PC-3 (cell line): ENCODE measurements around the gene ZSWIM1. TPM values are rescaled to one million over a fixed set of nuclear protein-coding genes. Genes with fewer than 3 reads are reported as not detected.

Experiments used
- ATAC-seq: fragments of 200-7000 bp; cut with Tn5 transposase; 2 replicates; pipeline ENCODE4 v1.9.1; 2020; ENCODE audit warnings: mild to moderate bottlenecking, moderate library complexity
- BruUV-seq: library from RNA; stranded (reverse); fragments of 400-500 nt; replicated peaks from 2 replicates; lab custom pipeline; 2021; lab: Mats Ljungman, UMichigan
- CTCF ChIA-PET: fragments of 300-600 bp; sonication (Branson Sonifier 250); formaldehyde crosslinking; loops from one replicate; lab custom pipeline; 2022; ENCODE audit warnings: antibody characterized with exemption; lab: Charles Lee
- POLR2A ChIA-PET: fragments of 300-600 bp; sonication (Branson Sonifier 250); formaldehyde crosslinking; loops from one replicate; lab custom pipeline; 2022; ENCODE audit warnings: antibody characterized with exemption; ENCODE audit not compliant: unreplicated experiment; lab: Charles Lee
- DNase-seq: peaks from one replicate; pipeline ENCODE4 v3.0.0-alpha.2; 2015
- H2AFZ ChIP-seq: fragments of 300-600 bp; sonication (generic); 2 replicates; pipeline ENCODE4 v1.6.0; 2016; ENCODE audit warnings: antibody characterized with exemption, low read length
- H3F3A ChIP-seq: fragments of 300-600 bp; sonication (generic); one replicate; pipeline ENCODE4 v1.6.0; 2017; ENCODE audit warnings: antibody characterized with exemption, low read length, control low read depth, mild to moderate bottlenecking; ENCODE audit not compliant: unreplicated experiment
- H3K27ac ChIP-seq: fragments of 300-600 bp; sonication (generic); 2 replicates; pipeline ENCODE4 v1.5.1; 2016; ENCODE audit warnings: mild to moderate bottlenecking, low read length
- H3K27me3 ChIP-seq: fragments of 300-600 bp; sonication (generic); 2 replicates; pipeline ENCODE4 v1.6.1; 2016; ENCODE audit warnings: low read length, mixed read lengths
- H3K36me3 ChIP-seq: fragments of 300-600 bp; sonication (generic); 2 replicates; pipeline ENCODE4 v1.6.1; 2016; ENCODE audit warnings: low read depth, mixed run types, low read length, mixed read lengths
- H3K4me1 ChIP-seq: fragments of 300-600 bp; sonication (generic); 2 replicates; pipeline ENCODE4 v1.5.1; 2016; ENCODE audit warnings: low read length; ENCODE audit not compliant: insufficient read depth
- H3K4me2 ChIP-seq: fragments of 300-600 bp; sonication (generic); 2 replicates; pipeline ENCODE4 v1.6.0; 2016; ENCODE audit warnings: low read length
- H3K4me3 ChIP-seq: fragments of 300-600 bp; sonication (generic); 2 replicates; pipeline ENCODE4 v1.5.1; 2016; ENCODE audit warnings: mild to moderate bottlenecking, low read length, mixed read lengths
- H3K79me2 ChIP-seq: fragments of 300-600 bp; sonication (generic); 2 replicates; pipeline ENCODE4 v1.6.1; 2017; ENCODE audit warnings: low read length, mixed read lengths
- H3K9ac ChIP-seq: fragments of 300-600 bp; sonication (generic); 2 replicates; pipeline ENCODE4 v1.6.0; 2016; ENCODE audit warnings: mild to moderate bottlenecking, low read length
- H3K9me2 ChIP-seq: fragments of 300-600 bp; sonication (generic); replicated peaks from 2 replicates; pipeline ENCODE4 v1.6.1; 2016; ENCODE audit warnings: mixed run types, low read length, mixed read lengths
- H3K9me3 ChIP-seq: fragments of 300-600 bp; sonication (generic); 2 replicates; pipeline ENCODE4 v1.6.1; 2016; ENCODE audit warnings: low read length, mixed read lengths
- H4K20me1 ChIP-seq: fragments of 300-600 bp; sonication (generic); 2 replicates; pipeline ENCODE4 v1.6.1; 2016; ENCODE audit warnings: low read length, mixed read lengths
- EZH2 ChIP-seq: fragments of 300-600 bp; sonication (generic); IDR thresholded peaks from one replicate; pipeline ENCODE4 v1.6.1; 2017; ENCODE audit warnings: antibody characterized with exemption, mild to moderate bottlenecking, low read length; ENCODE audit not compliant: unreplicated experiment
- EZH2phosphoT487 ChIP-seq: fragments of 300-600 bp; sonication (generic); IDR thresholded peaks from 2 replicates; pipeline ENCODE4 v1.6.1; 2018; ENCODE audit warnings: mild to moderate bottlenecking, antibody characterized with exemption, low read length, borderline replicate concordance
- intact Hi-C: fragments of 100-400 bp; cut with micrococcal nuclease; formaldehyde crosslinking; loops from 2 replicates; pipeline ENCODE4 v1.9.0; 2023
- total RNA-seq: library from RNA; depleted of rRNA; stranded (reverse); fragments of >200 nt; gene quantifications from 2 replicates; pipeline ENCODE4 v1.2.3, GENCODE V29; 2014
- TF ChIP-seq, protein P1 (sequence below): fragments of 300-600 bp; sonication (generic); conservative IDR thresholded peaks from 2 replicates; pipeline ENCODE4 v1.5.1; 2017; ENCODE audit warnings: antibody characterized with exemption, low read depth, mild to moderate bottlenecking, low read length

The ZSWIM1 gene
- total RNA-seq, 1 experiment from 2014 or later = 16.3 TPM

DNA sequence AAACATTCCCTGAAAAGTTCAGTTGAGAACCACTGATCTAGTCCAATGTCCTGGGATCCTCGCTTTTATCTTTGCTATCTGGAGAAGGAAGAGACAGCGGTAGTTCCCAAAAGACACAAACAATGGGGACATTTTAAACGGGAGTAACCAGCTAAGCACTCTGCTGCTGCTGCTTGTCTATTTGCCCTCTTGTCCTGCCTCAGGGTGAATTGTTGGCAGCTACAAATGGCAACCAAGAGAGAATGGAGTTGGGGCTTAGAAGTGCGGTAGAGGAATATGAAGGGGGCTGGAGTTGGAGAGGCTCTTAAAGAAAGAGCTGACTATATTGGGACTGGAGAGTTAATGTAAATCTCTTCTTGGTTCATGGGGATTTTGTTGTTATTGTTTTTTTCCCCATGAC is 6.5 kb upstream of the ZSWIM1 start:
- no peaks in the 10 kb centered on the region for H3K79me2 ChIP-seq
- H3K4me3 ChIP-seq = no peak overlapping the region
- no peak overlapping the region for H2AFZ ChIP-seq
- H3K36me3 ChIP-seq = no peaks in the 10 kb centered on the region
- no peaks in the 10 kb centered on the region for H3K9me2 ChIP-seq
- H3K27ac ChIP-seq = no peak overlapping the region
- H3K9ac ChIP-seq = no peak overlapping the region
- no peaks in the 10 kb centered on the region for H3K27me3 ChIP-seq
- intact Hi-C loops = no loop called here
- ChIA-PET CTCF (no interaction called here), POLR2A (no interaction called here)
- no peaks in the 10 kb centered on the region for H4K20me1 ChIP-seq
- DNase-seq (no peak), ATAC-seq (no peak)
- H3F3A ChIP-seq = no peaks in the 10 kb centered on the region
- H3K9me3 ChIP-seq = no peaks in the 10 kb centered on the region
- TF ChIP-seq EZH2 (no peak), EZH2phosphoT487 (no peak)
- TF ChIP-seq, protein P1, sequence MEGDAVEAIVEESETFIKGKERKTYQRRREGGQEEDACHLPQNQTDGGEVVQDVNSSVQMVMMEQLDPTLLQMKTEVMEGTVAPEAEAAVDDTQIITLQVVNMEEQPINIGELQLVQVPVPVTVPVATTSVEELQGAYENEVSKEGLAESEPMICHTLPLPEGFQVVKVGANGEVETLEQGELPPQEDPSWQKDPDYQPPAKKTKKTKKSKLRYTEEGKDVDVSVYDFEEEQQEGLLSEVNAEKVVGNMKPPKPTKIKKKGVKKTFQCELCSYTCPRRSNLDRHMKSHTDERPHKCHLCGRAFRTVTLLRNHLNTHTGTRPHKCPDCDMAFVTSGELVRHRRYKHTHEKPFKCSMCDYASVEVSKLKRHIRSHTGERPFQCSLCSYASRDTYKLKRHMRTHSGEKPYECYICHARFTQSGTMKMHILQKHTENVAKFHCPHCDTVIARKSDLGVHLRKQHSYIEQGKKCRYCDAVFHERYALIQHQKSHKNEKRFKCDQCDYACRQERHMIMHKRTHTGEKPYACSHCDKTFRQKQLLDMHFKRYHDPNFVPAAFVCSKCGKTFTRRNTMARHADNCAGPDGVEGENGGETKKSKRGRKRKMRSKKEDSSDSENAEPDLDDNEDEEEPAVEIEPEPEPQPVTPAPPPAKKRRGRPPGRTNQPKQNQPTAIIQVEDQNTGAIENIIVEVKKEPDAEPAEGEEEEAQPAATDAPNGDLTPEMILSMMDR = no peak
- H3K4me1 ChIP-seq = peaks cover 22% of the 10 kb centered on the region
- H3K4me2 ChIP-seq = no peak overlapping the region
- BruUV-seq = no TSS peak

DNA sequence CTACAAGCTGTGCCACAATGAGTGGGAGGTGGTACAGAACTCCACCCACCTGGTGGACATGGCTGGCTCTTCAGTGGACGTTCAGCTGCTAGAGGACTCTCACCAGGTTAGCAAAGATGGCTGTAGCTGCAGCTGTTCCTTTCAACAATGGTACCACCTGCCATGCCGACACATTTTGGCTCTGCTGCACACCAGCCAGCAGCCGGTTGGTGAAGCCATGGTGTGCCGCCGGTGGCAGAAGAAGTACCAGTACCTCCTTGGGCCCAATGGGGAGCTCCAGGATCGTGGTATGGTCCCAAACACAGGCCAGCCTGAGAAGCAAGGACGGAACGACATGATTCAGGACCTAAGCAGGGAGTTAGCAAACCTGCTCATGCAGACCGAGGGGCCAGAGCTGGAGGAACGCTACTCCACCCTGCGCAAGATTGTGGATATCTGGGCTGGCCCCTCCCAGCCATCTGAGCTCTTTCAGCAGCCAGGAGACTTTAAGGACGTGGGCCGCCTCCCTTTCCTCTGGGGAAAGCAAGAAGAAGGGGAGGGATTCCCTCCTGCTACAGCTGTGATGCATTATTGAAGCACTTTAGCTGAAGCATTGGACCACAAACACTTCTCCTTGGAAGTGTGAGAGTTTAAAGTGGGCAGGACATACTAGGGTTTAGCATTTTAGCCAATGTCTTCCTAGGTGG is 2.8 kb upstream of the ZSWIM1 start:
- H4K20me1 ChIP-seq = no peaks in the 10 kb centered on the region
- ChIA-PET CTCF (no interaction called here), POLR2A (no interaction called here)
- intact Hi-C loops = no loop called here
- no peak overlapping the region for H3K27ac ChIP-seq
- peaks cover 21% of the 10 kb centered on the region for H3K79me2 ChIP-seq
- H3F3A ChIP-seq = no peaks in the 10 kb centered on the region
- H3K36me3 ChIP-seq = peaks cover 8% of the 10 kb centered on the region
- H3K9me2 ChIP-seq = no peaks in the 10 kb centered on the region
- no peaks in the 10 kb centered on the region for H3K27me3 ChIP-seq
- BruUV-seq = no TSS peak
- no peak overlapping the region for H3K4me3 ChIP-seq
- no peak for DNase-seq
- no peak overlapping the region for H3K9ac ChIP-seq
- TF ChIP-seq, protein P1 = no peak
- TF ChIP-seq EZH2phosphoT487 (no peak), EZH2 (no peak)
- H3K4me2 ChIP-seq = no peak overlapping the region
- H2AFZ ChIP-seq = no peak overlapping the region
- no peaks in the 10 kb centered on the region for H3K9me3 ChIP-seq
- H3K4me1 ChIP-seq = peaks cover 14% of the 10 kb centered on the region
- no peak for ATAC-seq

DNA sequence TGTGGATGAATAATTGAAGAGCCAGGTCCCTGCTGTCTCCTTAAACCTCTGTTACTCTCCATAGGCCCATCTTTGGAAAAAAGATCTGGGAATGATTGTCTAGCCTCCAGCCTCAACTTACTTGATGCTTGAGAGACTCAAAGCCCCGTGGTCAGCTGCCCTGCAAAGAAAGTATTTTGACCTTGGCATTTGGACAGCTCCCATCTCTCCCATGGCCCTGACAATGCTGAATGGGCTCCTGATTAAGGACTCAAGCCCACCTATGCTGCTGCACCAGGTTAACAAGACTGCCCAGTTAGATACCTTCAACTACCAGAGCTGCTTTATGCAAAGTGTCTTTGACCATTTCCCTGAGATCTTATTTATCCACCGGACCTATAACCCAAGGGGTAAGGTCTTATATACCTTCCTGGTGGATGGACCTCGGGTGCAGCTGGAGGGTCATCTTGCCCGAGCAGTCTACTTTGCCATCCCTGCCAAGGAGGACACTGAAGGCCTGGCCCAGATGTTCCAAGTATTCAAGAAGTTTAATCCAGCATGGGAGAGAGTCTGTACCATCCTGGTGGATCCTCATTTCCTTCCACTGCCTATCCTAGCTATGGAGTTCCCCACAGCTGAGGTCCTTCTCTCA is 1.6 kb downstream of the ZSWIM1 start:
- Histone ChIP-seq H3K9ac (no peak overlapping the region), H3K36me3 (peaks cover 14% of the 10 kb centered on the region), H3K9me3 (no peaks in the 10 kb centered on the region), H3K9me2 (no peaks in the 10 kb centered on the region), H4K20me1 (no peaks in the 10 kb centered on the region), H2AFZ (no peak overlapping the region), H3F3A (no peaks in the 10 kb centered on the region), H3K4me3 (no peak overlapping the region), H3K27me3 (no peaks in the 10 kb centered on the region), H3K4me1 (peaks cover 22% of the 10 kb centered on the region), H3K4me2 (no peak overlapping the region), H3K79me2 (peaks cover 43% of the 10 kb centered on the region), H3K27ac (no peak overlapping the region)
- ATAC-seq (no peak), DNase-seq (no peak)
- TF ChIP-seq EZH2phosphoT487 (no peak), EZH2 (no peak)
- TF ChIP-seq, protein P1 = no peak
- BruUV-seq = no TSS peak
- ChIA-PET POLR2A (no interaction called here), CTCF (no interaction called here)
- intact Hi-C loops = no loop called here
